Measurements from ENCODE around the gene UNC45B.
A peak's percentile ranks its signal among the peaks of the same experiment; 100 is the strongest.
"Not testable (repeated sequence)": the region's sequence is repeated elsewhere in the genome, so short reads cannot be mapped to it uniquely, and the experiment has no call there.

UNC45B gene

GRCh38 chr17:35147375-35147905 is at the start of gene UNC45B:
TSS of gene UNC45B (plus strand) at chr17:35147817. CDS start at chr17:35148264, 447 bp downstream.
- no peak for DNase-seq

GRCh38 chr17:35099908-35100307 is 47.7 kb upstream of the UNC45B start:
- no peak for DNase-seq

GRCh38 chr17:35101036-35101435 is 46.6 kb upstream of the UNC45B start:
- DNase-seq: no peak

GRCh38 chr17:35101725-35102124 is 45.9 kb upstream of the UNC45B start:
- no peak for DNase-seq

GRCh38 chr17:35103271-35103670 is 44.3 kb upstream of the UNC45B start:
- DNase-seq: no peak

- no peak for DNase-seq
These were observed 42.7 kb upstream of the UNC45B start for GRCh38 chr17:35104844-35105450.

GRCh38 chr17:35110791-35111190 is 36.8 kb upstream of the UNC45B start:
- not testable (repeated sequence) for DNase-seq

- DNase-seq: no peak
These were observed 30.8 kb upstream of the UNC45B start for GRCh38 chr17:35116845-35117244.

GRCh38 chr17:35117984-35118383 is 29.6 kb upstream of the UNC45B start:
- DNase-seq: peak; percentile 35

GRCh38 chr17:35119370-35120165 is 28.0 kb upstream of the UNC45B start, which contains the start of gene RAD51D:
TSS of gene RAD51D (minus strand) at chr17:35119860. CDS start at chr17:35119613, 247 bp downstream.
- DNase-seq: peak; percentile 83

- DNase-seq: no peak
These were observed 26.3 kb upstream of the UNC45B start, which contains the start of gene FNDC8 for GRCh38 chr17:35121315-35121714. TSS of gene FNDC8 (plus strand) at chr17:35121615. CDS start at chr17:35121694, 79 bp downstream.

- no peak for DNase-seq
These were observed 19.7 kb upstream of the UNC45B start for GRCh38 chr17:35127751-35128514.

- no peak for DNase-seq
These were observed 18.3 kb upstream of the UNC45B start for GRCh38 chr17:35129154-35129972.

GRCh38 chr17:35129973-35130351 is 17.7 kb upstream of the UNC45B start:
- DNase-seq: no peak

- no peak for DNase-seq
These were observed 17.2 kb upstream of the UNC45B start for GRCh38 chr17:35130392-35130791.

GRCh38 chr17:35132099-35132498 is 15.5 kb upstream of the UNC45B start:
- no peak for DNase-seq

GRCh38 chr17:35132816-35133550 is 14.6 kb upstream of the UNC45B start:
- DNase-seq: no peak

GRCh38 chr17:35135322-35135721 is 12.3 kb upstream of the UNC45B start:
- no peak for DNase-seq

GRCh38 chr17:35138218-35138617 is 9.4 kb upstream of the UNC45B start:
- no peak for DNase-seq

GRCh38 chr17:35141681-35142466 is 5.7 kb upstream of the UNC45B start, which contains the start of gene NLE1:
TSS of gene NLE1 (minus strand) at chr17:35142303. CDS start at chr17:35142275, 28 bp downstream.
- DNase-seq: peak; percentile 79

- no peak for DNase-seq
These were observed 5.2 kb upstream of the UNC45B start for GRCh38 chr17:35142467-35142796.

All from NCI-H2171 treated with DMSO at 0.1 percent for 48 hours (cell line).